Stimulated activated CD8-positive, alpha-beta memory T cell treated with anti-CD3 and anti-CD28 coated beads, Interleukin-12 subunit alpha, Interleukin-12 subunit beta, amount 100 ng/mL, for 24 hours (primary cell): Measurements from ENCODE around the gene CARD16.

Experiments
- DNase-seq: peaks from one replicate; pipeline ENCODE4 v3.0.0-alpha.2; 2020; ENCODE audit errors: extremely low read depth

CARD16 gene

GRCh38 chr11:104992781-104993180, 52.4 kb downstream of the CARD16 start:
- DNase-seq, result no peak

- no peak for DNase-seq
Measured at GRCh38 chr11:104991994-104992393, 53.1 kb downstream of the CARD16 start.
